HG03565 (cell line): ENCODE data around the gene SESN1.

Source experiments
- ATAC-seq: cut with Tn5 transposase; IDR thresholded peaks from one replicate; pipeline ENCODE4 v1.9.1; 2021; ENCODE audit warnings: mild to moderate bottlenecking, moderate library complexity; ENCODE audit not compliant: unreplicated experiment

Gene SESN1

GRCh38 chr6:108942556-108943492 lies 151.8 kb downstream of the SESN1 start:
- ATAC-seq: no peak

- ATAC-seq: no peak
Measured at GRCh38 chr6:108941859-108942258, 152.8 kb downstream of the SESN1 start.

GRCh38 chr6:108941281-108941680 lies 153.4 kb downstream of the SESN1 start:
- no peak for ATAC-seq

GRCh38 chr6:108940741-108941140 lies 153.9 kb downstream of the SESN1 start:
- ATAC-seq: no peak

GRCh38 chr6:108937170-108937569 lies 157.5 kb downstream of the SESN1 start:
- ATAC-seq: no peak
